HG03135 (cell line): ENCODE data around the gene CHST13.

Experiments
- ATAC-seq: cut with Tn5 transposase; IDR thresholded peaks from one replicate; pipeline ENCODE4 v1.9.1; 2021; ENCODE audit warnings: mild to moderate bottlenecking, moderate library complexity; ENCODE audit not compliant: unreplicated experiment

CHST13 gene

GRCh38 chr3:126508564-126508964 lies 15.4 kb upstream of the CHST13 start:
- ATAC-seq, result no peak

- no peak for ATAC-seq
Observed at GRCh38 chr3:126509597-126510307, 14.2 kb upstream of the CHST13 start.

GRCh38 chr3:126510308-126510910 lies 13.5 kb upstream of the CHST13 start:
- no peak for ATAC-seq

- ATAC-seq, result no peak
Observed at GRCh38 chr3:126511291-126511690, 12.7 kb upstream of the CHST13 start.

- no peak for ATAC-seq
Observed at GRCh38 chr3:126512026-126512425, 11.9 kb upstream of the CHST13 start.

- no peak for ATAC-seq
Observed at GRCh38 chr3:126512916-126513650, 10.9 kb upstream of the CHST13 start.

- no peak for ATAC-seq
Observed at GRCh38 chr3:126514161-126514560, 9.8 kb upstream of the CHST13 start.

- ATAC-seq, result no peak
Observed at GRCh38 chr3:126515066-126515706, 8.8 kb upstream of the CHST13 start.

- ATAC-seq, result no peak
Observed at GRCh38 chr3:126516152-126516935, 7.6 kb upstream of the CHST13 start.

GRCh38 chr3:126516936-126517290 lies 7.0 kb upstream of the CHST13 start:
- ATAC-seq, result no peak

- ATAC-seq, result no peak
Observed at GRCh38 chr3:126517291-126517951, 6.5 kb upstream of the CHST13 start, which contains the start of gene UROC1. Gene UROC1, minus strand, starts transcription at chr3:126517773. Its CDS starts 54 bp downstream, at chr3:126517719.

- ATAC-seq, result no peak
Observed at GRCh38 chr3:126517986-126518778, 5.8 kb upstream of the CHST13 start.

- ATAC-seq, result no peak
Observed at GRCh38 chr3:126518779-126519177, 5.2 kb upstream of the CHST13 start.

GRCh38 chr3:126519506-126520455 lies 4.2 kb upstream of the CHST13 start:
- no peak for ATAC-seq

- ATAC-seq, result no peak
Observed at GRCh38 chr3:126521122-126521891, 2.6 kb upstream of the CHST13 start.

- no peak for ATAC-seq
Observed at GRCh38 chr3:126522363-126522788, 1.6 kb upstream of the CHST13 start.

- no peak for ATAC-seq
Observed at GRCh38 chr3:126524429-126524988, 554 bp downstream of the CHST13 start.
